Endothelial cell of umbilical vein (primary cell): ENCODE data around the gene ZNF639.

Experiments
- CTCF ChIP-seq, 2 donors: IDR thresholded peaks; 1 replicate in 1 of 2; 2 replicates in 1 of 2; pipeline ENCODE4 v1.5.1; 2011; ENCODE audit warnings: low read length in 2 of 2, mild to moderate bottlenecking in 2 of 2, moderate library complexity in 2 of 2, control low read depth in 1 of 2, inconsistent platforms in 1 of 2, low read depth in 1 of 2; ENCODE audit not compliant: insufficient read depth in 1 of 2; ENCODE audit errors: extremely low read depth in 1 of 2
- EZH2 ChIP-seq: IDR thresholded peaks from 2 replicates; pipeline ENCODE4 v1.6.1; 2012; ENCODE audit warnings: borderline replicate concordance, low read depth, mild to moderate bottlenecking, moderate library complexity, low read length, inconsistent platforms; ENCODE audit not compliant: severe bottlenecking
- FOS ChIP-seq: IDR thresholded peaks from 2 replicates; pipeline ENCODE4 v1.6.1; 2011; ENCODE audit warnings: mild to moderate bottlenecking, low read length, moderate library complexity, borderline replicate concordance; ENCODE audit not compliant: insufficient read depth
- GATA2 ChIP-seq: IDR thresholded peaks from 2 replicates; pipeline ENCODE4 v1.7.0; 2011; ENCODE audit warnings: low read depth, mild to moderate bottlenecking, moderate library complexity, mixed read lengths, low read length; ENCODE audit not compliant: insufficient read length, insufficient read depth
- JUN ChIP-seq: IDR thresholded peaks from 2 replicates; pipeline ENCODE4 v1.6.1; 2011; ENCODE audit warnings: borderline replicate concordance, low read depth; ENCODE audit not compliant: insufficient read length, insufficient read depth
- MAX ChIP-seq: IDR thresholded peaks from 2 replicates; pipeline ENCODE4 v1.6.1; 2011; ENCODE audit not compliant: insufficient read depth, insufficient read length
- MYC ChIP-seq: IDR thresholded peaks from one replicate; pipeline ENCODE4 v1.6.1; 2011; ENCODE audit warnings: mild to moderate bottlenecking, low read depth, low read length
- POLR2A ChIP-seq: IDR thresholded peaks from 2 replicates; pipeline ENCODE4 v1.6.1; 2012; ENCODE audit warnings: low read depth, mild to moderate bottlenecking, control low read depth, low read length
- POLR2AphosphoS5 ChIP-seq: IDR thresholded peaks from 2 replicates; pipeline ENCODE4 v1.6.1; 2012; ENCODE audit warnings: low read depth, mild to moderate bottlenecking, control low read depth, low read length, moderate library complexity; ENCODE audit not compliant: insufficient read depth

- TF ChIP-seq POLR2A (no peak), EZH2 (no peak), CTCF (IDR thresholded peaks at IDR 0.05; ENCODE audit: extremely low read depth in 1 of 2, insufficient read depth in 1 of 2, low read depth in 1 of 2, low read length in 2 of 2) (no peak), POLR2AphosphoS5 (no peak), FOS (no peak), JUN (no peak), MYC (no peak), MAX (no peak), GATA2 (no peak)
Observed at GRCh38 chr3:179318876-179319275, 4.0 kb upstream of the ZNF639 start.
